KBM-7 (cell line): Measurements from ENCODE around the gene FOXE3.
A peak's percentile ranks its signal among the peaks of the same experiment; 100 is the strongest.

Experiments
- DNase-seq: peaks from one replicate; pipeline ENCODE4 v3.0.0-alpha.2; 2015
- in situ Hi-C: fragments of 300-500 bp; cut with MboI; formaldehyde crosslinking; loops from 2 replicates; pipeline ENCODE4 v1.14.3; 2020; ENCODE audit warnings: low sequenced_read_pairs, low pct_unique_long_range_greater_than_20kb, mixed read lengths

The FOXE3 gene

DNA sequence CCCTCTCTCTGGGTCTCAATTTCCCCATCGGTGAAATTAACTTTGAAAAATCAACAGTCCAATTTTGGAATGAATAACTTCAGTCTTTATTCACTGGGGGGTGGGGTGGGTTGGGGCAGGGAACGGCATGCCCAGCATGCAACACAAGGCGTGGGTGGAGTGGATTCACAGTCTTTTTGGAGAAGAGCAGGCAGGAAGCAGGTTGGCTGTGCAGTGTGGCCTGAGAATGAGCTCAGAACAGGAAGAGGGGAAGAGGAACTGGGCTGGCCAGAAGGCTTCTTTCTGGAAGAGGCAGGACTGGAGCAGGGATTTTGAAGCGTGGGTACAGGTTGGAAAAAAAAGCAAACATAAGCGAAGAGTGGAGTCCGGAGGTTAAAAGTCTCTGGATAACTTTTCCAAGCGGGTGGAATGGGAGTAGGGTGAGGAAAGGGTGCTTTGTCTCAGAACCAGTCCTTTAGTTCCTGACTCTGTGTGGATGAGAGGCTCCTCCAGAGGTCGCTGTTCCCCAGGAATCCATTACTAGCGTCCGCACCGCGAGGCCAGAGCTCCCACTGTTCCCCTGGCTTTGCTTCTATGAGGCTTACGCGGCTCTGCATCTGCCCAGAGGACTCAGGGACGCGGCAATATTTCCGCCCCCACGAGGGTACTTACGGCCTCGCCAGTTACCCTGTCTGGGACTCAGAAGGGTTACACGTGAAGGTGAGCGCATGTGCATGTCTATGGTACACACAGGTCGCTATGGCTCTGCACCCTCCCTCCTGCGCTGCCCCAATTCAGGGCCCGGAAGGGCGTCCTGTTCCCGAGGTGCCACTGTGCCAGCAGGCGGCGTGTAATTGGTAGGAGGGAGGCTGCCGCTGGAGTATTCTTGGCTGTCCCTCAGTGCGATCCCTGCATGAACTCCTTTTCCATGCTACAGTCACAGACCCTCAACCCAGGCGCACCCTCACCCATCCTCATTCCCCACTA lies 16.3 kb downstream of the FOXE3 start:
- DNase-seq = peak; percentile 89

GRCh38 chr1:47433037-47433421 lies 16.9 kb downstream of the FOXE3 start:
- no peak for DNase-seq
- in situ Hi-C loops = loop anchor here (25.0 kb wide), 1 partner anchor 279 kb away; no protein-coding TSS in a partner anchor

More for the DNA sequence above, 16.3 kb downstream of the FOXE3 start:
- in situ Hi-C loops = loop anchor here (25.0 kb wide), 1 partner anchor 280 kb away; no protein-coding TSS in a partner anchor

DNA sequence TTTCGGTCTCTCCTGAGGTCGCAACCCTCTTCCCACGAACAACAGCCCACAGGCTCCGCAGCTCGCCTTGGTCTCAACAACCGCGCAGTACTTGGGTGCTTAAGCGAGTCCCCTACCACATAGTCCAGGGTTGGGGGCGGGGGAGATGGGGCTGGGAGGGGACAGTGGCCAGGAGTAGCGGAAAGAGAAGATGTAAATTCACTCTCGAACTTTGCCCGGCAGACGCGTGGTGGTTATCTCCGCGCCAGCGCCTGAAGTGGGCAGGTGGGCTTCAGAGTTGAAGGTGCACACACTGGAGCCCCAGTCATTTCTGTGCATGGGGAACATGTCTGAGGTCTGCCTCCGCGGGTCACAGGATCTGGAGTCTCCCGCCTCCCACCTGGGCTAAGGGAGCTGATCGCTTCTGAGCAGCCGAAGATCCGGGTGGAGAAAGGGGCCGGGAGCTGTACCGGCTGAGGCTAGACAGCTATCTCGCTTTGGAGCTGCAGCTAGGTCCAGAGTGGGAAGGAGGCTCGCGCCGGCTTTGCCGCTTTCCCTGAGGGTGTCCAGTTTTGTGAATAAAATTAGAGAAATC lies 17.5 kb downstream of the FOXE3 start:
- in situ Hi-C loops = loop anchor here (25.0 kb wide), 1 partner anchor 279 kb away; no protein-coding TSS in a partner anchor
- DNase-seq = no peak

DNA sequence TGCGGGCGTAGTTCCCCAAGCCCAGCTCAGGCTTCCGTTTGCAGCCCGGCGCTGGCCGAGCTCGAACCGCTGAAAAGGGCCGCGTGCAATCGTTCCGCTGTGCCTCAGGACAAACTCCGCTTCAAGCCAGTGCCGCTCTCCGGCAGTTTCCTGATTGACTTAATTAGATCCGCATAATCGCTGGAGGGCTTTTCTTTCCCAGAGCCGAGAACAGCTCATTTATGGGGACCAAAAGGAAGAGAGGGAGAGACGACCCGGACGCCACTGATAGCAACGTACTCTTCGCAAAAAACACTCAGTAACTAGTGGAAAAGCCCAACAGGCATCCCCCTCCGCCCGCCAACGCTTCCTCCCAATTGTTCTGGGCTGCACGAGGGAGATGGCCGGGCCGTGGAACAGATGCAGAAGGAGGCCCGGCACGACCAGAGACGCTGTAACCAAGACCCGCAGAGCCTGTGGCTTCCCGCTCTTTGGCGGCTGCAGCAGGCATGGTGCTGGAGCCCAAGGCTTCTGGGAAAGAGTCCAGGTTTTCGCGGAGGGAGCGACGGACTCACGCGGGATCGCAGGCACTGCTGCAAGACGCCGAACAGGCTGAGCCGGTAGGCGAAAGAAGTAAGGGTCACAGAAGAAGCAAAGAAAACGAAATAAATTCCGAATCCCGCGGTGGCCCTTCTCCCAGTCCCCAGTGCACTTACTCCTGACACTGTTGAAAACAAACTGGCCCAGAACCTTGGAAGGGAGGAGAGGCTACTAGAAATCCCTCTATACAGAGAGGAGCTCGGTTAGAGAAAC lies 18.2 kb downstream of the FOXE3 start:
- DNase-seq = no peak
- in situ Hi-C loops = loop anchor here (25.0 kb wide), 1 partner anchor 278 kb away; no protein-coding TSS in a partner anchor

DNA sequence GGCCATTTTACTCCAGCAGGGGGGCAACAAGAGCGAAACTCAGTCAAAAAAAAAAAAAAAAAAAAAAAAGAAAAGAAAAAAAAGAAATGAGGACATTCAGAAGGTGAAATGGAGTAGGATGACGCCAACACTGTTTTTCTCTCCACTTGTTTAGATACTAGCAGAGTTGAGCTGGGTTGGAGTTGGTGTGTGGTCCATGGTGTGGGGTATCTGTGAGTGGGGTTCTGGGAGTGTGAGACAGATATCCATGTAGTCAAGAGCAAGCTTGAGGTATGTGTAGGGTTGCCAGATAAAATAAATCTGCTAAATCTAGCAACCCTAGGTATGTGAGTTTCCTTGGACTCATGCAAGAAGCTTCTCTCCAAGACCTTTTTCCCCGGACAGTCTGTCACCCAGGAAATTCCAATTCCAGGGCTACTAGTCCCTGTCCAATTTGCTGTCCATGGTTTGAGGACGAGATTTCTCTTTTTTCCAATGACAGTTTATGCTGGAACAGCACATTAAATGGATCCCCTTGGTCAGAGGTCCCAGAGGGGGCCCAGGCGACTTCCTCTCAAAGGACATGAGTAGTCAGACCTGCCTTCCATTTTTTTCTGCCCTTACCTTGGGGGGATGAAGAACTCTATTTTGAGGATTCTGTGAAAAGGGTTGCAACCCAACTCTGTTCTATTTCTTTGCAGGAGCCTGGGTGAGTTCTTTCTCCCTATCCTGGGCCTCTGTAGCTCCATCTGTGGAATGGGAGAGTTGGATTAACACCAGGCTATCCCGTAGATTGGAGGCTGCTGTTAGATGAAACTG lies 19.6 kb downstream of the FOXE3 start:
- DNase-seq = peak; percentile 15
- in situ Hi-C loops = loop anchor here (25.0 kb wide), 1 partner anchor 277 kb away; no protein-coding TSS in a partner anchor

DNA sequence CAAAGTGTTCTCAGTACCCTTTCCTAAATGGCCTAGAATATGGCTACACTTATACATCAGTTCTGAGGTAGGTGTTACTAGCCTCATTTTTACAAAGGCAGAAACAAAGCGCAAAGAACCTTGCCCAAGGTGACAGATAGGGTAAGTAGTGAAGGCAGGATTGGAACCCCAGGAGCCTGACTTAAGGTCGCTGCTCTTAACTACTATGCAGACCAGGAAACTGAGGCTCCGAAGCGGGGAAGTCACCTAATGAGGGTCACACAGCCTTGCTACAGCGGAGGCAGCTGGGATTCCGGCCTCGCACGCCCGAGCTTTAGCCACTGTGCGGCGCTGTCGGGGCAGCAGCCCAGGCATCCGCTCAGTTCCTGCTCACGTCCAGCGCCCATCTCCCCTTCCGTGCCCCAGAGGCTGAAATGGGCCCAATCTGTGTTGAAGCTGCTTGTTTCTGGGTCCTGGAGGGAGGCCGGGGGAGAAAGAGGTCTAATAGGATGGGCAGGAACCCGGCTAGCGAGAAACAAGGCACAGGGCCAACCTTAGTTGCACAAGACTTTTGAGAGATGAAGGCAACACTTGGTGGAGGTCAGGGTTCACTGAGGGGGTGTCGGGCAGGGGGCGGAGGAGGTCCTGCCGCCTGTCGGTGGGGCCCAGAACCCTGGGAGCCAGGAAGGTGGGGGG lies 20.4 kb downstream of the FOXE3 start:
- peak; percentile 88 for DNase-seq
- in situ Hi-C loops = loop anchor here (25.0 kb wide), 1 partner anchor 276 kb away; no protein-coding TSS in a partner anchor

DNA sequence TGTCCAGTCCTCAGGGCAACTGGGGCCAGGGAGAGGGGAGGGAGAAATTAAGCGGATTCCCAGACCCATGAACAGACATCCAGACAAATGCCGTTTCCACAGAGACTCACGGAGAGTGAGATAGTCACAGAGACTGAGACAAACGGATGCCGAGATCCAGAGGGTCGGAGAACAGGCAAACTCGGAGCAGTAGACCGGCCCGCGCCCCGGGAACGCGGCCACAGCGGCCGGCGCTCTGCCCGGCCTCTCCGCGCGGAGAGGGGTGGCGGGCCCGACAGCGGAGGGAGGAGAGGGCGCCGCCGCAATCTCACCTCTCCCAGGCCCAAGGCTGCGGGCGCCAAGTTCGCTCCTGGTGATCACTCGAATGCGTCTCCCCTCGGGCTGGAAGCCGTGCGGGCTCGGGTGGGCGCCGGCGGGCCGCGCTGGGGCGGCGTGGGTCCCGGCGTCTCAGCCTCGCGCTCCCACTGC lies 20.9 kb downstream of the FOXE3 start:
- DNase-seq = no peak
- in situ Hi-C loops = loop anchor here (25.0 kb wide), 1 partner anchor 275 kb away; no protein-coding TSS in a partner anchor

GRCh38 chr1:47437447-47438164 lies 21.5 kb downstream of the FOXE3 start, which contains the start of gene FOXD2:
TSS of gene FOXD2 (plus strand) at chr1:47438044. CDS start at chr1:47438136, 92 bp downstream.
- in situ Hi-C loops = loop anchor here (25.0 kb wide), 1 partner anchor 275 kb away; no protein-coding TSS in a partner anchor
- DNase-seq = peak; percentile 96

DNA sequence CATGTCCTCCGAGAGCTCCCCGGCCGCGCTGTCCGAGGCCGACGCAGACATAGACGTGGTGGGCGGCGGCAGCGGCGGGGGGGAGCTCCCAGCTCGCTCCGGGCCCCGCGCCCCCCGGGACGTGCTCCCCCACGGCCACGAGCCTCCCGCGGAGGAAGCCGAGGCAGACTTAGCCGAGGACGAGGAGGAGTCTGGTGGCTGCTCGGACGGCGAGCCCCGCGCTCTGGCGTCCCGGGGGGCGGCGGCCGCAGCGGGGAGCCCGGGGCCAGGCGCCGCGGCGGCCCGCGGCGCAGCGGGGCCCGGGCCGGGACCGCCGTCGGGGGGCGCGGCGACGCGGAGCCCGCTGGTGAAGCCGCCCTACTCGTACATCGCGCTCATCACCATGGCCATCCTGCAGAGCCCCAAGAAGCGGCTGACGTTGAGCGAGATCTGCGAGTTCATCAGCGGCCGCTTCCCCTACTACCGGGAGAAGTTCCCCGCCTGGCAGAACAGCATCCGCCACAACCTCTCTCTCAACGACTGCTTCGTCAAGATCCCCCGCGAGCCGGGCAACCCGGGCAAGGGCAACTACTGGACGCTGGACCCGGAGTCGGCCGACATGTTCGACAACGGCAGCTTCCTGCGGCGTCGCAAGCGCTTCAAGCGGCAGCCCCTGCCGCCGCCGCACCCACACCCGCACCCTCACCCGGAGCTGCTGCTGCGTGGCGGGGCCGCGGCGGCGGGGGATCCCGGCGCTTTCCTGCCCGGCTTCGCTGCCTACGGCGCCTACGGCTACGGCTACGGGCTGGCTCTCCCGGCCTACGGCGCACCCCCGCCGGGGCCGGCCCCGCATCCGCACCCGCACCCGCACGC lies 22.3 kb downstream of the FOXE3 start:
- in situ Hi-C loops = loop anchor here (25.0 kb wide), 1 partner anchor 274 kb away; no protein-coding TSS in a partner anchor
- DNase-seq = peak; percentile 18

DNA sequence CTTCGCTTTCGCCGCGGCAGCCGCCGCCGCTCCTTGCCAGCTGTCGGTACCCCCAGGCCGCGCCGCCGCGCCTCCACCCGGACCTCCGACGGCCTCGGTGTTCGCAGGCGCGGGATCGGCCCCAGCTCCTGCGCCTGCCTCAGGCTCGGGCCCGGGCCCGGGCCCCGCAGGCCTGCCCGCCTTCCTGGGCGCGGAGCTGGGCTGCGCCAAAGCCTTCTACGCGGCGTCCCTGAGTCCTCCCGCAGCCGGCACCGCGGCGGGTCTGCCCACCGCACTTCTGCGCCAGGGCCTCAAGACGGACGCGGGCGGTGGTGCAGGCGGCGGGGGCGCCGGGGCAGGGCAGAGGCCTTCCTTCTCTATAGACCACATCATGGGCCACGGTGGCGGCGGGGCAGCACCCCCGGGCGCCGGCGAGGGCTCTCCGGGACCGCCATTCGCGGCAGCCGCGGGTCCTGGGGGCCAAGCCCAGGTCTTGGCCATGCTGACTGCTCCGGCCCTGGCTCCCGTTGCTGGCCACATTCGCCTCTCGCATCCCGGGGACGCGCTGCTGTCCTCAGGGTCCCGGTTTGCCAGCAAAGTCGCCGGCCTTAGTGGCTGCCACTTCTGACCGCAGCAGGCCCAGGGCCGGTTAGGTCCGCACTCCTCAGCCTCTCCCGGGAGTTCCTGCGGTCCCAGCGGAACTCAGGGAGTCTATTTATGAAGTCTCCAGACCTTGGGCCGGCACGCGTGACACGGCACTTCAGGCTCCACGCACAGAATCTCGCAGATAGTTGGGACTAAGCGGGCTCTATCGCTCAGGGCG lies 23.1 kb downstream of the FOXE3 start:
- in situ Hi-C loops = loop anchor here (25.0 kb wide), 1 partner anchor 273 kb away; no protein-coding TSS in a partner anchor
- DNase-seq = no peak

DNA sequence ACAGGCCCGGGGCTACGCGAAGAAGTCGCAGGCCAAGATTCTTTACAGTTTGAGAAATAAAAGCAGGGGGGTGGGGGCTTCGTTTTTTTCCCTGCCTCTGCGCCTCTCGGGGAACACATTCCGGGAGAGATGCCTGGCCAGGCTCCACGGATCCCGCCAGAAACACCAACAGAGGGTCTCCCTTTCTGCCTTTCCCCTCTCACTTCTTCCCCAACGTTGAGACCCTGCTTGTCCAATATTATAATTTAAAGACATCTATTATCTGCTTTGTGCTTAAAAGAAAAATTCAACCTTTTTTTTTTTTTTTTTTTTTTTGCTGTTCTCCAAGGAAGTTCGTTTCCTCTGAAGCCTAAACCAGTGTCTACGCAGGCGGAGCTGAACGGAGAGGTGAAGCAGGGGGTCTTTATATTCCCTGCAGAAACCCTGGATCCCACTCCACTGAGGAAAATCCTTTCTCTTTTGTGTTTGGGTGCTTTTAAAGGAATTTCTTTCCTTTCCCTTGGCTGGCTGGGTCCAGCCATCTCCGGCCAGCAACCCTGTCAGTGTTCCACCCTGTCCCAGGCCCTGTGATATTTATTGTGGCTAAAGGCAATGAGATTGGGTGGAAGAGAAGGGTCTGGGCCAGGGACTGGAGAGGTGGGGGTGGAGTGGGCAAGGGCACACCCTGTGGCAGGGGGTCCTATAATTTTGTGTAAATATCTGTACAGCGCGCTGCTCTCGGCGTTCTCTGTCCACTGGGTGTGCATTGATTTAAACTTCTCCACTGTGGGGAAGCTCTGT lies 23.9 kb downstream of the FOXE3 start:
- in situ Hi-C loops = loop anchor here (25.0 kb wide), 1 partner anchor 272 kb away; no protein-coding TSS in a partner anchor
- DNase-seq = no peak

- DNase-seq = no peak
- in situ Hi-C loops = loop anchor here (25.0 kb wide), 1 partner anchor 272 kb away; no protein-coding TSS in a partner anchor
Observed at GRCh38 chr1:47440599-47441081, 24.6 kb downstream of the FOXE3 start.

- in situ Hi-C loops = loop anchor here (25.0 kb wide), 1 partner anchor 271 kb away; no protein-coding TSS in a partner anchor
- no peak for DNase-seq
Observed at GRCh38 chr1:47441450-47442106, 25.5 kb downstream of the FOXE3 start.

- in situ Hi-C loops = loop anchor here (25.0 kb wide), 1 partner anchor 270 kb away; no protein-coding TSS in a partner anchor
- DNase-seq = no peak
Observed at GRCh38 chr1:47442202-47442601, 26.1 kb downstream of the FOXE3 start.
